Trophoblast cell (in vitro differentiated cells and primary cell): ENCODE data around the gene MRPL43.

Experiments
- DNase-seq, 2 donors: peaks; one replicate each; pipeline ENCODE4 v3.0.0-alpha.2; 2016
- H2AFZ ChIP-seq: 2 replicates; pipeline ENCODE4 v1.6.1; 2013; ENCODE audit warnings: low read length, moderate library complexity, mild to moderate bottlenecking; ENCODE audit not compliant: insufficient read depth, poor library complexity
- H2AK5ac ChIP-seq: 2 replicates; pipeline ENCODE4 v1.6.1; 2013; ENCODE audit warnings: mild to moderate bottlenecking, low read length
- H2BK120ac ChIP-seq: 2 replicates; pipeline ENCODE4 v1.6.1; 2013; ENCODE audit warnings: low read length, mild to moderate bottlenecking, moderate library complexity; ENCODE audit not compliant: insufficient read depth, poor library complexity
- H2BK12ac ChIP-seq: 2 replicates; pipeline ENCODE4 v1.6.1; 2013; ENCODE audit warnings: mild to moderate bottlenecking, low read length, moderate library complexity
- H2BK5ac ChIP-seq: 2 replicates; pipeline ENCODE4 v1.6.1; 2013; ENCODE audit warnings: low read length, low read depth, moderate library complexity, mild to moderate bottlenecking; ENCODE audit not compliant: poor library complexity
- H3K14ac ChIP-seq: 2 replicates; pipeline ENCODE4 v1.6.1; 2013; ENCODE audit warnings: mild to moderate bottlenecking, low read length
- H3K18ac ChIP-seq: 2 replicates; pipeline ENCODE4 v1.6.1; 2013; ENCODE audit warnings: mild to moderate bottlenecking, low read length
- H3K23ac ChIP-seq: 2 replicates; pipeline ENCODE4 v1.6.1; 2013; ENCODE audit warnings: low read length
- H3K27ac ChIP-seq: 2 replicates; pipeline ENCODE4 v1.5.1; 2013; ENCODE audit warnings: low read depth, mild to moderate bottlenecking, inconsistent platforms, low read length, moderate library complexity
- H3K27me3 ChIP-seq: 2 replicates; pipeline ENCODE4 v1.6.1; 2013; ENCODE audit warnings: inconsistent platforms, mild to moderate bottlenecking, low read length, moderate library complexity; ENCODE audit not compliant: insufficient read depth
- H3K36me3 ChIP-seq, 2 experiments: 1 replicate in 1 of 2; 2 replicates in 1 of 2; pipeline ENCODE4 v1.6.1; 2013; ENCODE audit warnings: low read length in 2 of 2, mild to moderate bottlenecking in 2 of 2, moderate library complexity in 1 of 2; ENCODE audit not compliant: insufficient read depth in 2 of 2, control insufficient read depth in 1 of 2
- H3K4ac ChIP-seq: 2 replicates; pipeline ENCODE4 v1.6.1; 2013; ENCODE audit warnings: low read depth, mild to moderate bottlenecking, low read length, moderate library complexity
- H3K4me1 ChIP-seq, 2 experiments: 1 replicate in 1 of 2; 2 replicates in 1 of 2; pipeline ENCODE4 v1.6.1; 2013; ENCODE audit warnings: low read length in 2 of 2, mild to moderate bottlenecking in 2 of 2, moderate library complexity in 1 of 2; ENCODE audit not compliant: insufficient read depth in 2 of 2, control insufficient read depth in 1 of 2
- H3K4me2 ChIP-seq: 2 replicates; pipeline ENCODE4 v1.6.1; 2013; ENCODE audit warnings: inconsistent platforms, mild to moderate bottlenecking, low read length, moderate library complexity
- H3K4me3 ChIP-seq: 2 replicates; pipeline ENCODE4 v1.5.1; 2013; ENCODE audit warnings: mild to moderate bottlenecking, low read depth, low read length, inconsistent platforms
- H3K79me1 ChIP-seq: one replicate; pipeline ENCODE4 v1.6.1; 2013; ENCODE audit warnings: low read length
- H3K79me2 ChIP-seq: 2 replicates; pipeline ENCODE4 v1.6.1; 2013; ENCODE audit warnings: low read length, mild to moderate bottlenecking; ENCODE audit not compliant: control insufficient read depth, insufficient read depth, poor library complexity
- H3K9ac ChIP-seq: 2 replicates; pipeline ENCODE4 v1.6.1; 2013; ENCODE audit warnings: mild to moderate bottlenecking, low read length
- H3K9me3 ChIP-seq: 2 replicates; pipeline ENCODE4 v1.6.1; 2013; ENCODE audit warnings: low read depth, mild to moderate bottlenecking, control low read depth, inconsistent platforms, low read length; ENCODE audit not compliant: insufficient read depth
- H4K12ac ChIP-seq: 2 replicates; pipeline ENCODE4 v1.6.1; 2013; ENCODE audit warnings: low read depth, mild to moderate bottlenecking, low read length, moderate library complexity
- H4K8ac ChIP-seq: 2 replicates; pipeline ENCODE4 v1.6.1; 2013; ENCODE audit warnings: low read depth, mild to moderate bottlenecking, low read length, moderate library complexity
- H4K91ac ChIP-seq: one replicate; pipeline ENCODE4 v1.6.1; 2013; ENCODE audit warnings: low read depth, mild to moderate bottlenecking, low read length, moderate library complexity
- WGBS: extraction: QIAGEN DNeasy Blood & Tissue Kit; methylation state at CpG from one replicate; pipeline ENCODE4 v1.1.7; 2013; ENCODE audit warnings: missing lambda C conversion rate; ENCODE audit not compliant: insufficient read length, insufficient coverage; ENCODE audit errors: extremely low coverage; 5-methylcytosine and 5-hydroxymethylcytosine counted together

MRPL43 gene

GRCh38 chr10:100984672-100985177, 2.6 kb downstream of the MRPL43 start:
- Histone ChIP-seq H3K36me3 (peaks cover 29 to 44% of the 10 kb centered on the region in 2 experiments), H3K27me3 (no peaks in the 10 kb centered on the region), H3K14ac (no peak overlapping the region), H3K18ac (no peak overlapping the region), H3K9ac (no peak overlapping the region), H2BK120ac (no peak overlapping the region), H4K8ac (no peak overlapping the region), H3K79me2 (peaks cover 6% of the 10 kb centered on the region), H2BK12ac (no peak overlapping the region), H4K91ac (no peak overlapping the region), H3K4ac (no peak overlapping the region), H4K12ac (no peak overlapping the region), H3K23ac (no peak overlapping the region), H3K9me3 (no peaks in the 10 kb centered on the region), H3K4me3 (no peak overlapping the region), H3K79me1 (peaks cover 5% of the 10 kb centered on the region), H2AFZ (no peak overlapping the region), H3K4me2 (no peak overlapping the region), H3K4me1 (peaks cover 9 to 10% of the 10 kb centered on the region in 2 experiments), H3K27ac (no peak overlapping the region), H2BK5ac (no peak overlapping the region), H2AK5ac (no peak overlapping the region)
- WGBS, result no CpG with 5 or more reads among the region's 2 CpGs
- no peak for DNase-seq

- H3K4me2 ChIP-seq, result no peak overlapping the region
- no CpG with 5 or more reads among the region's 13 CpGs for WGBS
- no peaks in the 10 kb centered on the region for H3K9me3 ChIP-seq
- no peaks in the 10 kb centered on the region for H3K27me3 ChIP-seq
- H4K91ac ChIP-seq, result no peak overlapping the region
- no peak overlapping the region for H3K4ac ChIP-seq
- H4K8ac ChIP-seq, result no peak overlapping the region
- H3K4me3 ChIP-seq, result no peak overlapping the region
- H2BK5ac ChIP-seq, result no peak overlapping the region
- no peak overlapping the region for H2AFZ ChIP-seq
- peaks cover 6% of the 10 kb centered on the region for H3K79me2 ChIP-seq
- H3K23ac ChIP-seq, result no peak overlapping the region
- DNase-seq, result no peak
- no peak overlapping the region for H2AK5ac ChIP-seq
- no peak overlapping the region for H3K14ac ChIP-seq
- H2BK120ac ChIP-seq, result no peak overlapping the region
- no peak overlapping the region for H2BK12ac ChIP-seq
- no peak overlapping the region for H3K18ac ChIP-seq
- peaks cover 28 to 40% of the 10 kb centered on the region in 2 experiments for H3K36me3 ChIP-seq
- peaks cover 5% of the 10 kb centered on the region for H3K79me1 ChIP-seq
- peaks cover 9 to 10% of the 10 kb centered on the region in 2 experiments for H3K4me1 ChIP-seq
- H3K27ac ChIP-seq, result no peak overlapping the region
- H3K9ac ChIP-seq, result no peak overlapping the region
- H4K12ac ChIP-seq, result no peak overlapping the region
These were observed 3.2 kb downstream of the MRPL43 start for GRCh38 chr10:100983868-100984671.

GRCh38 chr10:100982916-100983830, 4.1 kb downstream of the MRPL43 start:
- H2BK5ac ChIP-seq, result no peak overlapping the region
- no peak overlapping the region for H3K9ac ChIP-seq
- no peak overlapping the region for H2BK120ac ChIP-seq
- H3K4me2 ChIP-seq, result no peak overlapping the region
- no CpG with 5 or more reads among the region's 24 CpGs for WGBS
- no peak overlapping the region for H3K14ac ChIP-seq
- no peaks in the 10 kb centered on the region for H3K9me3 ChIP-seq
- no peaks in the 10 kb centered on the region for H3K27me3 ChIP-seq
- no peak overlapping the region for H2BK12ac ChIP-seq
- H4K91ac ChIP-seq, result no peak overlapping the region
- H4K8ac ChIP-seq, result no peak overlapping the region
- H3K4ac ChIP-seq, result no peak overlapping the region
- peaks cover 9% of the 10 kb centered on the region in 2 experiments for H3K4me1 ChIP-seq
- no peak overlapping the region for H2AFZ ChIP-seq
- H3K23ac ChIP-seq, result no peak overlapping the region
- no peak for DNase-seq
- H3K18ac ChIP-seq, result no peak overlapping the region
- H3K79me1 ChIP-seq, result peaks cover 5% of the 10 kb centered on the region
- peaks cover 6% of the 10 kb centered on the region for H3K79me2 ChIP-seq
- no peak overlapping the region for H3K4me3 ChIP-seq
- H3K27ac ChIP-seq, result no peak overlapping the region
- no peak overlapping the region for H2AK5ac ChIP-seq
- H4K12ac ChIP-seq, result no peak overlapping the region
- H3K36me3 ChIP-seq, result peaks cover 30 to 41% of the 10 kb centered on the region in 2 experiments

GRCh38 chr10:100981178-100981772, 6.0 kb downstream of the MRPL43 start:
- no peak overlapping the region for H3K27ac ChIP-seq
- no peaks in the 10 kb centered on the region for H3K9me3 ChIP-seq
- H3K79me2 ChIP-seq, result no peaks in the 10 kb centered on the region
- H3K18ac ChIP-seq, result no peak overlapping the region
- peaks cover 0 to 5% of the 10 kb centered on the region in 2 experiments for H3K4me1 ChIP-seq
- no peak overlapping the region for H3K23ac ChIP-seq
- no peaks in the 10 kb centered on the region for H3K79me1 ChIP-seq
- no CpG with 5 or more reads among the region's 5 CpGs for WGBS
- peaks cover 30 to 41% of the 10 kb centered on the region in 2 experiments for H3K36me3 ChIP-seq
- H3K4me2 ChIP-seq, result no peak overlapping the region
- no peak overlapping the region for H2BK120ac ChIP-seq
- H3K14ac ChIP-seq, result no peak overlapping the region
- no peak for DNase-seq
- no peaks in the 10 kb centered on the region for H3K27me3 ChIP-seq
- H4K91ac ChIP-seq, result no peak overlapping the region
- no peak overlapping the region for H3K4ac ChIP-seq
- H2BK12ac ChIP-seq, result no peak overlapping the region
- no peak overlapping the region for H2AK5ac ChIP-seq
- H3K9ac ChIP-seq, result no peak overlapping the region
- H4K12ac ChIP-seq, result no peak overlapping the region
- no peak overlapping the region for H4K8ac ChIP-seq
- H3K4me3 ChIP-seq, result no peak overlapping the region
- no peak overlapping the region for H2BK5ac ChIP-seq
- no peak overlapping the region for H2AFZ ChIP-seq
